CD4-positive, alpha-beta T cell (primary cell): ENCODE results near the gene DBP. TPM values are rescaled to one million over a fixed set of nuclear protein-coding genes. Genes with fewer than 3 reads are reported as not detected.

Source experiments
- ATAC-seq: fragments of 200-7000 bp; cut with Tn5 transposase; one replicate; pipeline ENCODE4 v1.10.0; 2022; ENCODE audit warnings: mild to moderate bottlenecking; ENCODE audit not compliant: poor library complexity
- CTCF ChIA-PET: fragments of 350-600 bp; sonication (Branson Sonifier 250); formaldehyde crosslinking; loops from one replicate; lab custom pipeline; 2021; ENCODE audit warnings: antibody characterized with exemption, inconsistent platforms; lab: Charles Lee
- POLR2A ChIA-PET: fragments of 350-600 bp; sonication (Branson Sonifier 250); formaldehyde crosslinking; loops from one replicate; lab custom pipeline; 2021; ENCODE audit warnings: antibody characterized with exemption, inconsistent platforms; lab: Charles Lee
- DNase-seq, 14 experiments: peaks; one replicate each; pipeline ENCODE4 v3.0.0-alpha.2; 2013 to 2020; ENCODE audit warnings: mixed read lengths in 2 of 14
- H3K27ac ChIP-seq, 2 donors: one replicate each; pipeline versions ENCODE4 v1.5.1 to v1.7.0; 2013; ENCODE audit warnings: low read length in 2 of 2, low read depth in 1 of 2, mild to moderate bottlenecking in 1 of 2
- H3K27me3 ChIP-seq, 2 experiments: 1 replicate in 1 of 2; 2 replicates in 1 of 2; pipeline versions ENCODE4 v1.6.1 to v1.7.0; 2013; ENCODE audit warnings: low read length in 2 of 2, control low read depth in 1 of 2, mild to moderate bottlenecking in 1 of 2, moderate library complexity in 1 of 2; ENCODE audit not compliant: insufficient read depth in 2 of 2, control insufficient read depth in 1 of 2
- H3K36me3 ChIP-seq: one replicate; pipeline ENCODE4 v1.6.1; 2013; ENCODE audit warnings: low read length, control low read depth; ENCODE audit not compliant: insufficient read depth
- H3K4me1 ChIP-seq: one replicate; pipeline ENCODE4 v1.6.1; 2013; ENCODE audit warnings: low read length, control low read depth; ENCODE audit not compliant: insufficient read depth
- H3K4me3 ChIP-seq: one replicate; pipeline ENCODE4 v1.5.1; 2013; ENCODE audit warnings: mild to moderate bottlenecking, low read length, moderate library complexity
- H3K9me3 ChIP-seq, 2 experiments: 1 replicate in 1 of 2; 2 replicates in 1 of 2; pipeline versions ENCODE4 v1.6.1 to v1.7.0; 2013; ENCODE audit warnings: low read length in 2 of 2, mild to moderate bottlenecking in 2 of 2, control low read depth in 1 of 2, moderate library complexity in 1 of 2; ENCODE audit not compliant: control insufficient read depth in 1 of 2, insufficient read depth in 1 of 2
- H3K27ac Mint-ChIP-seq: one replicate; pipeline ENCODE4 v1.8.0; 2020; ENCODE audit warnings: mixed read lengths
- H3K27me3 Mint-ChIP-seq: one replicate; pipeline ENCODE4 v1.8.0; 2021; ENCODE audit warnings: mixed read lengths
- H3K36me3 Mint-ChIP-seq: one replicate; pipeline ENCODE4 v1.8.0; 2021; ENCODE audit warnings: low read depth, mixed read lengths
- H3K4me1 Mint-ChIP-seq: one replicate; pipeline ENCODE4 v1.8.0; 2021; ENCODE audit warnings: low read depth, mixed read lengths
- H3K4me3 Mint-ChIP-seq: one replicate; pipeline ENCODE4 v1.8.0; 2020; ENCODE audit warnings: mild to moderate bottlenecking, mixed read lengths
- H3K9me3 Mint-ChIP-seq: one replicate; pipeline ENCODE4 v1.8.0; 2020; ENCODE audit warnings: mixed read lengths
- CTCF ChIP-seq: fragments of 200-600 bp; IDR thresholded peaks from one replicate; pipeline ENCODE4 v1.8.0; 2022; ENCODE audit warnings: antibody characterized with exemption, mild to moderate bottlenecking
- intact Hi-C, 2 experiments: fragments of 100-400 bp; cut with DNase I in 1 of 2; cut with micrococcal nuclease in 1 of 2; formaldehyde crosslinking; loops; one replicate each; pipeline versions ENCODE4 v1.15.1 to v1.9.0; 2023 to 2025; cut with DNase I, micrococcal nuclease
- total RNA-seq, 174 experiments: library from RNA in 2 of 174; stranded (reverse) in 2 of 174; gene quantifications; one replicate each; pipeline ENCODE4 v1.2.3 and lab custom pipeline; 2021 to 2026

Gene DBP
- total RNA-seq, 2 experiments from 2014 or later, result 48.3 to 55.6 TPM

- Mint-ChIP-seq H3K9me3 (no peaks in the 10 kb centered on the region), H3K27ac (no peak overlapping the region)
- POLR2A ChIA-PET, result interaction anchor here (0.6 to 2.7 kb wide), 3 partner anchors 25 to 55 kb away, joined by 3 to 8 read pairs (median 4); partner anchors contain the start of genes RPL18 and SPHK2
Observed at GRCh38 chr19:48674216-48674809, 37.1 kb upstream of the DBP start.

GRCh38 chr19:48673436-48674100 lies 36.4 kb upstream of the DBP start:
- H3K4me3 ChIP-seq, result no peak overlapping the region
- no peaks in the 10 kb centered on the region for H3K9me3 ChIP-seq
- no peak for TF ChIP-seq CTCF
- Mint-ChIP-seq H3K27ac (no peak overlapping the region), H3K27me3 (no peaks in the 10 kb centered on the region), H3K9me3 (no peaks in the 10 kb centered on the region), H3K4me1 (peaks cover 7% of the 10 kb centered on the region), H3K4me3 (no peak overlapping the region), H3K36me3 (no peaks in the 10 kb centered on the region)
- ChIA-PET CTCF (no interaction called here), POLR2A (interaction anchor here (0.6 kb wide), 1 partner anchor 36 kb away, joined by 3 read pairs; no protein-coding TSS in a partner anchor)
- H3K27ac ChIP-seq, result no peak overlapping the region
- DNase-seq, result no peak
- peaks cover 9% of the 10 kb centered on the region for H3K4me1 ChIP-seq
- H3K27me3 ChIP-seq, result no peaks in the 10 kb centered on the region
- H3K36me3 ChIP-seq, result no peaks in the 10 kb centered on the region
- intact Hi-C loops, result no loop called here
- ATAC-seq, result no peak

More at GRCh38 chr19:48674216-48674809, 37.1 kb upstream of the DBP start:
- Histone ChIP-seq H3K27me3 (no peaks in the 10 kb centered on the region), H3K36me3 (no peaks in the 10 kb centered on the region), H3K4me3 (no peak overlapping the region), H3K27ac (no peak overlapping the region), H3K9me3 (no peaks in the 10 kb centered on the region), H3K4me1 (peaks cover 9% of the 10 kb centered on the region)
- TF ChIP-seq CTCF, result no peak
- Mint-ChIP-seq H3K27me3 (no peaks in the 10 kb centered on the region), H3K4me1 (peaks cover 7% of the 10 kb centered on the region), H3K4me3 (no peak overlapping the region), H3K36me3 (no peaks in the 10 kb centered on the region)
- DNase-seq, result no peak
- CTCF ChIA-PET, result interaction anchor here (0.9 to 2.1 kb wide), 3 partner anchors 22 to 29 kb away, joined by 3 to 16 read pairs (median 6); partner anchors contain the start of gene CA11
- intact Hi-C loops, result no loop called here
- no peak for ATAC-seq

GRCh38 chr19:48672994-48673393 lies 35.8 kb upstream of the DBP start, which contains the start of gene NTN5:
NTN5 (minus strand) TSS chr19:48673017; CDS start chr19:48670986, 2,031 bp downstream.
- Histone ChIP-seq H3K4me3 (no peak within 1 kb of the TSS), H3K36me3 (no peaks in the 10 kb centered on the region), H3K27me3 (no peaks in the 10 kb centered on the region), H3K27ac (no peak within 1 kb of the TSS), H3K9me3 (no peaks in the 10 kb centered on the region), H3K4me1 (peaks cover 9% of the 10 kb centered on the region)
- no peak for DNase-seq
- Mint-ChIP-seq H3K4me3 (no peak within 1 kb of the TSS), H3K9me3 (no peaks in the 10 kb centered on the region), H3K27ac (no peak within 1 kb of the TSS), H3K4me1 (peaks cover 7% of the 10 kb centered on the region), H3K27me3 (no peaks in the 10 kb centered on the region), H3K36me3 (no peaks in the 10 kb centered on the region)
- no peak for ATAC-seq
- ChIA-PET POLR2A (no interaction called here), CTCF (no interaction called here)
- TF ChIP-seq CTCF, result no peak
- intact Hi-C loops, result no loop called here
